HepG2 (cell line): Measurements from ENCODE around the gene FBXL20. TPM values are rescaled to one million over a fixed set of nuclear protein-coding genes. Genes with fewer than 3 reads are reported as not detected.

Experiments used
- ATAD3A ChIP-seq: sonication (generic); formaldehyde crosslinking; IDR thresholded peaks from 2 replicates; pipeline ENCODE4 v1.4.0; 2020; ENCODE audit warnings: missing genetic modification reagents
- CBFB ChIP-seq: sonication (generic); formaldehyde crosslinking; IDR thresholded peaks from 2 replicates; pipeline ENCODE4 v1.4.0; 2020; ENCODE audit warnings: missing genetic modification reagents
- NFE2 ChIP-seq: sonication (generic); formaldehyde crosslinking; IDR thresholded peaks from 2 replicates; pipeline ENCODE4 v1.4.0; 2020; ENCODE audit warnings: missing genetic modification reagents
- NR2C2 ChIP-seq: sonication (generic); formaldehyde crosslinking; IDR thresholded peaks from 2 replicates; pipeline ENCODE4 v1.4.0; 2020; ENCODE audit warnings: missing genetic modification reagents, mild to moderate bottlenecking, moderate library complexity, borderline replicate concordance
- NR2F6 ChIP-seq, 2 experiments: IDR thresholded peaks; 2 replicates each; pipeline ENCODE4 v1.6.1; 2016; ENCODE audit warnings: antibody characterized with exemption in 1 of 2, mild to moderate bottlenecking in 1 of 2
- PCBP2 ChIP-seq: fragments of 200-400 bp; formaldehyde crosslinking; optimal IDR thresholded peaks from 2 replicates; pipeline ENCODE3; 2018; ENCODE audit warnings: low read length, low read depth; ENCODE audit not compliant: poor library complexity, severe bottlenecking
- POLR2A ChIP-seq, 2 experiments: IDR thresholded peaks; 2 replicates each; pipeline ENCODE4 v1.6.1; 2011; ENCODE audit warnings: low read depth in 2 of 2, low read length in 2 of 2, mild to moderate bottlenecking in 1 of 2, moderate library complexity in 1 of 2; ENCODE audit not compliant: insufficient read depth in 1 of 2
- PRMT3 ChIP-seq: sonication (generic); formaldehyde crosslinking; IDR thresholded peaks from 2 replicates; pipeline ENCODE4 v1.8.1; 2022; ENCODE audit warnings: low read depth, mild to moderate bottlenecking, moderate library complexity, missing genetic modification reagents, borderline replicate concordance
- RCOR2 ChIP-seq: IDR thresholded peaks from 2 replicates; pipeline ENCODE4 v1.6.1; 2016; ENCODE audit warnings: missing biosample characterization, missing genetic modification reagents
- SALL2 ChIP-seq: sonication (generic); formaldehyde crosslinking; IDR thresholded peaks from 2 replicates; pipeline ENCODE4 v1.8.1; 2023; ENCODE audit warnings: mild to moderate bottlenecking, missing genetic modification reagents, inconsistent platforms
- SRSF9 ChIP-seq: fragments of 200-400 bp; formaldehyde crosslinking; IDR thresholded peaks from 2 replicates; pipeline ENCODE4 v1.6.1; 2018; ENCODE audit warnings: borderline replicate concordance, mild to moderate bottlenecking, low read depth, low read length; ENCODE audit not compliant: insufficient read depth, poor library complexity, severe bottlenecking
- XRCC5 ChIP-seq: fragments of 200-400 bp; formaldehyde crosslinking; optimal IDR thresholded peaks from 2 replicates; pipeline ENCODE3; 2017; ENCODE audit warnings: mild to moderate bottlenecking, low read length
- ZFP36L1 ChIP-seq: sonication (generic); formaldehyde crosslinking; IDR thresholded peaks from 2 replicates; pipeline ENCODE4 v1.8.0; 2022; ENCODE audit warnings: mild to moderate bottlenecking, missing genetic modification reagents, moderate library complexity
- ZNF251 ChIP-seq: sonication (generic); formaldehyde crosslinking; IDR thresholded peaks from 2 replicates; pipeline ENCODE4 v1.9.0; 2021; ENCODE audit warnings: mild to moderate bottlenecking, missing genetic modification reagents
- ZNF441 ChIP-seq: sonication (generic); formaldehyde crosslinking; IDR thresholded peaks from 2 replicates; pipeline ENCODE4 v1.7.0; 2021; ENCODE audit warnings: missing genetic modification reagents, borderline replicate concordance
- ZNF672 ChIP-seq: sonication (generic); formaldehyde crosslinking; IDR thresholded peaks from 2 replicates; pipeline ENCODE4 v1.8.1; 2022; ENCODE audit warnings: missing genetic modification reagents
- polyA plus RNA-seq, 8 experiments: library from polyadenylated mRNA; depleted of rRNA in 3 of 8; stranded (reverse) in 7 of 8; unstranded in 1 of 8; fragments of >200 nt; fragmentation: Illumina TruSeq in 4 of 8; extraction: Trizol in 4 of 8; gene quantifications; 2 replicates each; pipeline versions ENCODE4 v1.2.1 to v1.2.3, GENCODE V29; 2011 to 2016; ENCODE audit warnings: low read depth in 4 of 8, missing spikeins in 1 of 8, mixed read lengths in 1 of 8; ENCODE audit not compliant: insufficient read depth in 1 of 8
- total RNA-seq, 5 experiments: library from RNA; depleted of rRNA; stranded (reverse); fragments of >200 nt; fragmentation: Illumina TruSeq; extraction: Trizol; gene quantifications; 2 replicates each; pipeline ENCODE4 v1.2.3, GENCODE V29; 2016; ENCODE audit warnings: low read depth in 1 of 5
- TF ChIP-seq, protein P1 (sequence below): sonication (generic); formaldehyde crosslinking; IDR thresholded peaks from 2 replicates; pipeline ENCODE4 v1.5.0; 2020; ENCODE audit warnings: missing genetic modification reagents
- TF ChIP-seq, protein P2 (sequence below): sonication (generic); formaldehyde crosslinking; IDR thresholded peaks from 2 replicates; pipeline ENCODE4 v1.5.1; 2020; ENCODE audit warnings: missing genetic modification reagents, mild to moderate bottlenecking, borderline replicate concordance
- TF ChIP-seq, protein P3 (sequence below): sonication (generic); formaldehyde crosslinking; IDR thresholded peaks from 2 replicates; pipeline ENCODE4 v1.8.0; 2022; ENCODE audit warnings: mild to moderate bottlenecking, missing genetic modification reagents, moderate library complexity
- TF ChIP-seq, protein P4 (sequence below): sonication (generic); formaldehyde crosslinking; IDR thresholded peaks from 2 replicates; pipeline ENCODE4 v1.4.0; 2020; ENCODE audit warnings: mild to moderate bottlenecking, low read depth, missing genetic modification reagents
- TF ChIP-seq, protein P5 (sequence below): IDR thresholded peaks from 2 replicates; pipeline ENCODE4 v1.6.1; 2018; ENCODE audit warnings: missing genetic modification reagents, mild to moderate bottlenecking, missing compliant biosample characterization
- TF ChIP-seq, protein P6 (sequence below): sonication (generic); formaldehyde crosslinking; conservative IDR thresholded peaks from 2 replicates; pipeline ENCODE4 v1.4.0; 2020; ENCODE audit warnings: missing genetic modification reagents

FBXL20 gene
- total and polyA plus RNA-seq, 2 of the 13 experiments (the other 11 are each of a cell fraction or from before 2014, with no cell fraction given) = 10.2 to 10.3 TPM

DNA sequence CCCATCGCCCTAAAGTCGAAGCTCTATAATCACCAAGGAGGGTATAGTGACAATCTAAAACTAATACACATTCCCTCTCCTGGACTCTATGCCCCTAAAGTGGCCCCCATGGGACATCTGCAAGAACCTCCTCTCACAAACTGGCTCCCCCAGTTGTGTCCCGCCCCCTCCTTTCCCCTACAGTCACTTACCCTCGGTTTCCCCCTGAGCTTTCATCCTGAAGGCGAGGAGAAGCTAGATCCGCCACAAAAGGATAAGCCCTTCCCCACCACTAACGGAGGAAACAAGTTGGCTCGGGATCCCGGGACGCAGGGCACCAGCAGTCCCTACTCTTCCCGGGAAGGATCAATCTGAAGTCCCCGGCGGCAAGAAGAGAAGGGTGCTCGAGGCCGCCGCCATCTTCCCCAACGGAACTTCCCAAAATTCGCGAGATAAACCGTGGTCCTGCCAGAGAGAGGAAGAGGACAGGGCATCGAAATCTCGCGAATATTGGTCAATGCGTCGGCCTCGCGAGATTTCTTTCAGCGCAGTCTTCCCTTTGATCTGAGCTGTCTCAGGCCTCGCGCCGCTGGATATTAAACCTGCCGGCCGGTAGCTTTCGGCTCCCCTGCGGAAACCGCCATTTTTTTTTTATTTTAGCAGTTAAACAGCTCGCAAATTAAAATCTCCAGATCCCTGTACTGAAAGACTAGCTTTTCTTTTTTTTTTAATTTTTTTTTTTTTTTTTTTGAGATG, 49.6 kb upstream of the FBXL20 start, which contains the start of gene MED1 (continued):
- TF ChIP-seq, protein P1, sequence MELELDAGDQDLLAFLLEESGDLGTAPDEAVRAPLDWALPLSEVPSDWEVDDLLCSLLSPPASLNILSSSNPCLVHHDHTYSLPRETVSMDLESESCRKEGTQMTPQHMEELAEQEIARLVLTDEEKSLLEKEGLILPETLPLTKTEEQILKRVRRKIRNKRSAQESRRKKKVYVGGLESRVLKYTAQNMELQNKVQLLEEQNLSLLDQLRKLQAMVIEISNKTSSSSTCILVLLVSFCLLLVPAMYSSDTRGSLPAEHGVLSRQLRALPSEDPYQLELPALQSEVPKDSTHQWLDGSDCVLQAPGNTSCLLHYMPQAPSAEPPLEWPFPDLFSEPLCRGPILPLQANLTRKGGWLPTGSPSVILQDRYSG (CRISPR knock-in tag) = no peak
- no peak for TF ChIP-seq NFE2
- peak; percentile 87 for TF ChIP-seq ZNF441 (CRISPR knock-in tag)
- TF ChIP-seq RCOR2 = no peak
- no peak for TF ChIP-seq ATAD3A (CRISPR knock-in tag)
- no peak for TF ChIP-seq PCBP2
- peak; percentile 28; the same call in 1 of the 2 replicates for TF ChIP-seq NR2F6 (IDR thresholded peaks at IDR 0.05)
- TF ChIP-seq NR2F6 (CRISPR knock-in tag; IDR thresholded peaks at IDR 0.05) = no peak
- TF ChIP-seq POLR2A (IDR thresholded peaks at IDR 0.05; ENCODE audit: insufficient read depth in 1 of 2, low read depth in 2 of 2, low read length in 2 of 2) = peak; percentile 81 to 94
- no peak for TF ChIP-seq ZNF251 (CRISPR knock-in tag)
- TF ChIP-seq, protein P2, sequence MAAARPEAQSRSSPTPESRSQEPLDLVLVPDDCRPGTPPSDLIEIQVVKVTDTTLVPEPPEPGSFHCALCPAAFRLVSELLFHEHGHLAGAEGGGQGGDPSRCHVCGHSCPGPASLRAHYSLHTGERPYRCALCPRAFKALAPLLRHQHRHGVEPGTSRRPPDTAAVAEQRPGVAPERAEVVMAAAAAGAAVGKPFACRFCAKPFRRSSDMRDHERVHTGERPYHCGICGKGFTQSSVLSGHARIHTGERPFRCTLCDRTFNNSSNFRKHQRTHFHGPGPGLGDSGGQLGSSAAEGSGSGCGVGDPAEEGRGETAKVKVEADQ (CRISPR knock-in tag) = peak; percentile 80; the same call in 1 of the 2 replicates
- TF ChIP-seq, protein P3, sequence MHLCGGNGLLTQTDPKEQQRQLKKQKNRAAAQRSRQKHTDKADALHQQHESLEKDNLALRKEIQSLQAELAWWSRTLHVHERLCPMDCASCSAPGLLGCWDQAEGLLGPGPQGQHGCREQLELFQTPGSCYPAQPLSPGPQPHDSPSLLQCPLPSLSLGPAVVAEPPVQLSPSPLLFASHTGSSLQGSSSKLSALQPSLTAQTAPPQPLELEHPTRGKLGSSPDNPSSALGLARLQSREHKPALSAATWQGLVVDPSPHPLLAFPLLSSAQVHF (CRISPR knock-in tag) = no peak
- peak; percentile 58; the same call in 1 of the 2 replicates for TF ChIP-seq SALL2 (CRISPR knock-in tag)
- no peak for TF ChIP-seq PRMT3 (CRISPR knock-in tag)
- no peak; the same call in 1 of the 2 replicates for TF ChIP-seq CBFB (CRISPR knock-in tag)
- TF ChIP-seq, protein P4, sequence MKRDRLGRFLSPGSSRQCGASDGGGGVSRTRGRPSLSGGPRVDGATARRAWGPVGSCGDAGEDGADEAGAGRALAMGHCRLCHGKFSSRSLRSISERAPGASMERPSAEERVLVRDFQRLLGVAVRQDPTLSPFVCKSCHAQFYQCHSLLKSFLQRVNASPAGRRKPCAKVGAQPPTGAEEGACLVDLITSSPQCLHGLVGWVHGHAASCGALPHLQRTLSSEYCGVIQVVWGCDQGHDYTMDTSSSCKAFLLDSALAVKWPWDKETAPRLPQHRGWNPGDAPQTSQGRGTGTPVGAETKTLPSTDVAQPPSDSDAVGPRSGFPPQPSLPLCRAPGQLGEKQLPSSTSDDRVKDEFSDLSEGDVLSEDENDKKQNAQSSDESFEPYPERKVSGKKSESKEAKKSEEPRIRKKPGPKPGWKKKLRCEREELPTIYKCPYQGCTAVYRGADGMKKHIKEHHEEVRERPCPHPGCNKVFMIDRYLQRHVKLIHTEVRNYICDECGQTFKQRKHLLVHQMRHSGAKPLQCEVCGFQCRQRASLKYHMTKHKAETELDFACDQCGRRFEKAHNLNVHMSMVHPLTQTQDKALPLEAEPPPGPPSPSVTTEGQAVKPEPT (CRISPR knock-in tag) = no peak
- TF ChIP-seq SRSF9 = no peak
- no peak for TF ChIP-seq ZFP36L1 (CRISPR knock-in tag)
- TF ChIP-seq, protein P5, sequence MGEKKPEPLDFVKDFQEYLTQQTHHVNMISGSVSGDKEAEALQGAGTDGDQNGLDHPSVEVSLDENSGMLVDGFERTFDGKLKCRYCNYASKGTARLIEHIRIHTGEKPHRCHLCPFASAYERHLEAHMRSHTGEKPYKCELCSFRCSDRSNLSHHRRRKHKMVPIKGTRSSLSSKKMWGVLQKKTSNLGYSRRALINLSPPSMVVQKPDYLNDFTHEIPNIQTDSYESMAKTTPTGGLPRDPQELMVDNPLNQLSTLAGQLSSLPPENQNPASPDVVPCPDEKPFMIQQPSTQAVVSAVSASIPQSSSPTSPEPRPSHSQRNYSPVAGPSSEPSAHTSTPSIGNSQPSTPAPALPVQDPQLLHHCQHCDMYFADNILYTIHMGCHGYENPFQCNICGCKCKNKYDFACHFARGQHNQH (CRISPR knock-in tag) = no peak; the same call in 1 of the 2 replicates
- TF ChIP-seq ZNF672 (CRISPR knock-in tag) = no peak
- peak; percentile 32; the same call in 1 of the 2 replicates for TF ChIP-seq NR2C2
- TF ChIP-seq, protein P6, sequence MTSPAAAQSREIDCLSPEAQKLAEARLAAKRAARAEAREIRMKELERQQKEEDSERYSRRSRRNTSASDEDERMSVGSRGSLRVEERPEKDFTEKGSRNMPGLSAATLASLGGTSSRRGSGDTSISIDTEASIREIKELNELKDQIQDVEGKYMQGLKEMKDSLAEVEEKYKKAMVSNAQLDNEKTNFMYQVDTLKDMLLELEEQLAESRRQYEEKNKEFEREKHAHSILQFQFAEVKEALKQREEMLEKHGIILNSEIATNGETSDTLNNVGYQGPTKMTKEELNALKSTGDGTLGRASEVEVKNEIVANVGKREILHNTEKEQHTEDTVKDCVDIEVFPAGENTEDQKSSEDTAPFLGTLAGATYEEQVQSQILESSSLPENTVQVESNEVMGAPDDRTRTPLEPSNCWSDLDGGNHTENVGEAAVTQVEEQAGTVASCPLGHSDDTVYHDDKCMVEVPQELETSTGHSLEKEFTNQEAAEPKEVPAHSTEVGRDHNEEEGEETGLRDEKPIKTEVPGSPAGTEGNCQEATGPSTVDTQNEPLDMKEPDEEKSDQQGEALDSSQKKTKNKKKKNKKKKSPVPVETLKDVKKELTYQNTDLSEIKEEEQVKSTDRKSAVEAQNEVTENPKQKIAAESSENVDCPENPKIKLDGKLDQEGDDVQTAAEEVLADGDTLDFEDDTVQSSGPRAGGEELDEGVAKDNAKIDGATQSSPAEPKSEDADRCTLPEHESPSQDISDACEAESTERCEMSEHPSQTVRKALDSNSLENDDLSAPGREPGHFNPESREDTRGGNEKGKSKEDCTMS (CRISPR knock-in tag) = no peak
- TF ChIP-seq XRCC5 = no peak
